Osteocyte (in vitro differentiated cells): ENCODE data around the gene CHRNB1. TPM values are rescaled to one million over a fixed set of nuclear protein-coding genes. Genes with fewer than 3 reads are reported as not detected.

Experiments used
- DNase-seq: peaks from one replicate; pipeline ENCODE4 v3.0.0; 2021; ENCODE audit warnings: mixed read lengths; ENCODE audit not compliant: unreplicated experiment; ENCODE audit errors: extremely low spot score
- H3K27ac Mint-ChIP-seq: one replicate; pipeline ENCODE4 v1.8.0; 2021; ENCODE audit warnings: mild to moderate bottlenecking, mixed read lengths; ENCODE audit not compliant: unreplicated experiment
- H3K27me3 Mint-ChIP-seq: one replicate; pipeline ENCODE4 v1.8.0; 2021; ENCODE audit warnings: mixed read lengths; ENCODE audit not compliant: unreplicated experiment
- H3K36me3 Mint-ChIP-seq: one replicate; pipeline ENCODE4 v1.8.0; 2021; ENCODE audit warnings: mixed read lengths; ENCODE audit not compliant: unreplicated experiment
- H3K4me1 Mint-ChIP-seq: one replicate; pipeline ENCODE4 v1.8.0; 2021; ENCODE audit warnings: mixed read lengths; ENCODE audit not compliant: unreplicated experiment
- H3K4me3 Mint-ChIP-seq: one replicate; pipeline ENCODE4 v1.8.0; 2021; ENCODE audit warnings: mild to moderate bottlenecking, moderate library complexity, mixed read lengths; ENCODE audit not compliant: unreplicated experiment
- H3K9me3 Mint-ChIP-seq: one replicate; pipeline ENCODE4 v1.8.0; 2021; ENCODE audit warnings: mixed read lengths; ENCODE audit not compliant: unreplicated experiment
- CTCF ChIP-seq: fragments of 200-600 bp; sonication (generic); IDR thresholded peaks from 2 replicates; pipeline ENCODE4 v1.5.0; 2021; ENCODE audit warnings: antibody characterized with exemption, mild to moderate bottlenecking, moderate library complexity
- total RNA-seq: library from RNA; stranded (reverse); gene quantifications from 2 replicates; pipeline ENCODE4 v1.2.1, GENCODE V29; 2021

Gene CHRNB1
- total RNA-seq, 1 donor from 2014 or later, result 9.3 TPM

- Mint-ChIP-seq H3K9me3 (no peaks in the 10 kb centered on the region), H3K27me3 (no peaks in the 10 kb centered on the region), H3K4me3 (no peak overlapping the region), H3K36me3 (peaks cover 30% of the 10 kb centered on the region), H3K4me1 (peaks cover 19% of the 10 kb centered on the region), H3K27ac (no peak overlapping the region)
- no peak for TF ChIP-seq CTCF
- no peak for DNase-seq
Observed at GRCh38 chr17:7410634-7411426, 34.0 kb upstream of the CHRNB1 start.

- H3K27me3 Mint-ChIP-seq, result no peaks in the 10 kb centered on the region
Observed at GRCh38 chr17:7411427-7411750, 33.5 kb upstream of the CHRNB1 start.

GRCh38 chr17:7413346-7413985, 31.4 kb upstream of the CHRNB1 start:
- no peak overlapping the region for H3K27ac Mint-ChIP-seq
- no peak for DNase-seq
- H3K27me3 Mint-ChIP-seq, result no peaks in the 10 kb centered on the region
- no peaks in the 10 kb centered on the region for H3K9me3 Mint-ChIP-seq
- H3K4me3 Mint-ChIP-seq, result no peak overlapping the region
- TF ChIP-seq CTCF, result no peak
- H3K36me3 Mint-ChIP-seq, result peaks cover 36% of the 10 kb centered on the region
- peaks cover 7% of the 10 kb centered on the region for H3K4me1 Mint-ChIP-seq

More at GRCh38 chr17:7411427-7411750, 33.5 kb upstream of the CHRNB1 start:
- TF ChIP-seq CTCF, result no peak
- Mint-ChIP-seq H3K9me3 (no peaks in the 10 kb centered on the region), H3K4me3 (no peak overlapping the region), H3K4me1 (peaks cover 14% of the 10 kb centered on the region), H3K36me3 (peaks cover 32% of the 10 kb centered on the region), H3K27ac (no peak overlapping the region)
- no peak for DNase-seq

- no peak for TF ChIP-seq CTCF
- DNase-seq, result no peak
- Mint-ChIP-seq H3K4me1 (peaks cover 7% of the 10 kb centered on the region), H3K27me3 (no peaks in the 10 kb centered on the region), H3K4me3 (no peak overlapping the region), H3K36me3 (peaks cover 27% of the 10 kb centered on the region), H3K9me3 (no peaks in the 10 kb centered on the region), H3K27ac (no peak overlapping the region)
Observed at GRCh38 chr17:7414837-7415236, 30.0 kb upstream of the CHRNB1 start.

- no peak overlapping the region for H3K4me3 Mint-ChIP-seq
- H3K27ac Mint-ChIP-seq, result no peak overlapping the region
- peaks cover 7% of the 10 kb centered on the region for H3K4me1 Mint-ChIP-seq
- TF ChIP-seq CTCF, result no peak
- no peaks in the 10 kb centered on the region for H3K9me3 Mint-ChIP-seq
- no peak for DNase-seq
- peaks cover 19% of the 10 kb centered on the region for H3K36me3 Mint-ChIP-seq
- H3K27me3 Mint-ChIP-seq, result no peaks in the 10 kb centered on the region
Observed at GRCh38 chr17:7415784-7416183, 29.1 kb upstream of the CHRNB1 start.
